SK-N-SH treated with all-trans-retinoic acid at 6 μM for 48 hours (cell line): ENCODE measurements around the gene ADAM30.

Experiments
- CREB5 ChIP-seq: fragments of 250-450 bp; sonication (Bioruptor Pico); IDR thresholded peaks from 2 replicates; pipeline ENCODE4 v1.5.1; 2020; ENCODE audit warnings: low read depth, mild to moderate bottlenecking, moderate library complexity
- CSDC2 ChIP-seq: fragments of 250-450 bp; sonication (Bioruptor Pico); IDR thresholded peaks from 2 replicates; pipeline ENCODE4 v1.5.0; 2020; ENCODE audit warnings: mild to moderate bottlenecking, moderate library complexity
- ESRRG ChIP-seq: fragments of 250-450 bp; sonication (Bioruptor Pico); IDR thresholded peaks from 2 replicates; pipeline ENCODE4 v1.6.1; 2021; ENCODE audit warnings: mild to moderate bottlenecking
- ISL1 ChIP-seq: fragments of 250-450 bp; sonication (Bioruptor Pico); IDR thresholded peaks from 2 replicates; pipeline ENCODE4 v2.1.2; 2022; ENCODE audit warnings: mild to moderate bottlenecking, moderate library complexity
- ZFP3 ChIP-seq: fragments of 250-450 bp; sonication (Bioruptor Pico); IDR thresholded peaks from 2 replicates; pipeline ENCODE4 v1.5.0; 2020; ENCODE audit warnings: mild to moderate bottlenecking, moderate library complexity
- ZFP30 ChIP-seq: fragments of 450-650 bp; formaldehyde crosslinking; IDR thresholded peaks from 2 replicates; pipeline ENCODE4 v1.5.0; 2022; ENCODE audit warnings: mild to moderate bottlenecking, moderate library complexity

- TF ChIP-seq ESRRG (CRISPR knock-in tag) (no peak), ZFP3 (no peak), ISL1 (no peak), CSDC2 (CRISPR knock-in tag) (no peak), CREB5 (CRISPR knock-in tag) (no peak), ZFP30 (CRISPR knock-in tag) (no peak)
Measured at GRCh38 chr1:119935915-119936314, 39.6 kb upstream of the ADAM30 start.
